Body of pancreas (tissue), 4 donors: ENCODE data around the gene VPS26C.

Experiments
- CTCF ChIP-seq, 7 experiments: fragments of 450-650 bp in 4 of 7; fragments of 200-600 bp in 3 of 7; sonication (generic) in 3 of 7; IDR thresholded peaks; one replicate each; pipeline ENCODE4 v1.5.1; 2016 to 2019; ENCODE audit warnings: antibody characterized with exemption in 7 of 7
- POLR2A ChIP-seq, 3 donors: fragments of 450-650 bp; IDR thresholded peaks; one replicate each; pipeline ENCODE4 v1.6.1; 2016; ENCODE audit warnings: antibody characterized with exemption in 3 of 3, mild to moderate bottlenecking in 2 of 3

GRCh38 chr21:37230632-37231248 lies 36.4 kb downstream of the VPS26C start:
- TF ChIP-seq CTCF (IDR thresholded peaks at IDR 0.05) (no peak), POLR2A (IDR thresholded peaks at IDR 0.05) (no peak)
